K562 (cell line): Measurements from ENCODE around the gene MATN1. TPM values are rescaled to one million over a fixed set of nuclear protein-coding genes. Genes with fewer than 3 reads are reported as not detected.
A peak's percentile ranks its signal among the peaks of the same experiment; 100 is the strongest.

ENCODE experiments used
- BMI1 ChIP-seq: fragments of 150-350 bp; IDR thresholded peaks from 2 replicates; pipeline ENCODE4 v1.6.1; 2014; ENCODE audit warnings: low read length
- BRD4 ChIP-seq: fragments of 200-600 bp; sonication (generic); IDR thresholded peaks from 2 replicates; pipeline ENCODE4 v1.6.1; 2017; ENCODE audit warnings: inconsistent platforms
- CCNT2 ChIP-seq: IDR thresholded peaks from 2 replicates; pipeline ENCODE4 v1.6.1; 2011; ENCODE audit warnings: borderline replicate concordance, low read depth, mild to moderate bottlenecking, moderate library complexity, mixed read lengths, low read length; ENCODE audit not compliant: insufficient read length; ENCODE audit errors: extremely low read depth
- EP300 ChIP-seq: IDR thresholded peaks from 2 replicates; pipeline ENCODE4 v1.6.1; 2012; ENCODE audit warnings: low read length, improper control_type of control experiment
- HCFC1 ChIP-seq: IDR thresholded peaks from 2 replicates; pipeline ENCODE4 v1.6.1; 2012; ENCODE audit warnings: low read depth, low read length, improper control_type of control experiment
- HDAC1 ChIP-seq, 2 experiments: fragments of 450-650 bp; IDR thresholded peaks; 2 replicates each; pipeline ENCODE4 v1.6.1; 2016 to 2017; ENCODE audit warnings: inconsistent platforms in 1 of 2, mild to moderate bottlenecking in 1 of 2, moderate library complexity in 1 of 2
- NFE2 ChIP-seq: IDR thresholded peaks from 2 replicates; pipeline ENCODE4 v1.6.1; 2014; ENCODE audit warnings: antibody characterized with exemption, low read depth
- PRMT5 ChIP-seq: sonication (generic); formaldehyde crosslinking; IDR thresholded peaks from 2 replicates; pipeline ENCODE4 v1.5.0; 2020; ENCODE audit warnings: missing genetic modification reagents
- SMARCE1 ChIP-seq: fragments of 450-650 bp; IDR thresholded peaks from 2 replicates; pipeline ENCODE4 v1.7.1; 2016; ENCODE audit warnings: mild to moderate bottlenecking
- TCF3 ChIP-seq: sonication (generic); formaldehyde crosslinking; IDR thresholded peaks from 2 replicates; pipeline ENCODE4 v1.4.0; 2020; ENCODE audit warnings: mild to moderate bottlenecking, missing genetic modification reagents
- ZNF175 ChIP-seq: fragments of 200-800 bp; sonication (Bioruptor generic); IDR thresholded peaks from 2 replicates; pipeline ENCODE4 v1.6.1; 2016; ENCODE audit warnings: low read depth, mild to moderate bottlenecking, missing genetic modification characterization, missing compliant biosample characterization
- ZNF197 ChIP-seq: fragments of 200-800 bp; sonication (Bioruptor generic); IDR thresholded peaks from 2 replicates; pipeline ENCODE4 v1.6.1; 2016; ENCODE audit warnings: low read depth, missing genetic modification characterization, missing compliant biosample characterization
- ZNF274 ChIP-seq: IDR thresholded peaks from 2 replicates; pipeline ENCODE4 v1.6.1; 2011; ENCODE audit warnings: low read depth, mild to moderate bottlenecking, low read length, moderate library complexity, borderline replicate concordance
- polyA plus RNA-seq, 8 experiments: library from polyadenylated mRNA; depleted of rRNA in 4 of 8; stranded (reverse) in 5 of 8; unstranded in 3 of 8; fragments of >200 nt; fragmentation: Nextera tagmentation in 2 of 8; fragmentation: Illumina TruSeq in 1 of 8; extraction: Ambion mirVana in 2 of 8; extraction: Trizol in 1 of 8; gene quantifications; 2 replicates each; pipeline versions ENCODE4 v1.2.1 to v1.2.3, GENCODE V29; 2011 to 2014; ENCODE audit warnings: inconsistent platforms in 1 of 8, missing spikeins in 1 of 8
- total RNA-seq, 7 experiments: library from RNA; depleted of rRNA in 6 of 7; stranded (reverse); fragments of >200 nt in 6 of 7; fragmentation: Illumina TruSeq in 2 of 7; extraction: Trizol in 2 of 7; gene quantifications; 2 replicates each; pipeline versions ENCODE4 v1.2.1 to v1.2.3, GENCODE V29; 2011 to 2021; ENCODE audit warnings: low replicate concordance in 1 of 7
- TF ChIP-seq, protein P1 (sequence below): fragments of 250-450 bp; sonication (Bioruptor Pico); IDR thresholded peaks from 2 replicates; pipeline ENCODE4 v1.8.0; 2021; ENCODE audit warnings: mild to moderate bottlenecking, moderate library complexity
- TF ChIP-seq, protein P2 (sequence below), 3 experiments: fragments of 200-800 bp in 1 of 3; sonication (Bioruptor generic) in 1 of 3; sonication (generic) in 1 of 3; formaldehyde crosslinking in 1 of 3; IDR thresholded peaks; 2 replicates each; pipeline versions ENCODE4 v1.6.1 to v1.8.0; 2016 to 2022; ENCODE audit warnings: mild to moderate bottlenecking in 2 of 3, missing compliant biosample characterization in 2 of 3, missing genetic modification characterization in 2 of 3, missing genetic modification reagents in 1 of 3
- TF ChIP-seq, protein P3 (sequence below): fragments of 250-450 bp; sonication (Bioruptor Pico); IDR thresholded peaks from 2 replicates; pipeline ENCODE4 v1.4.0; 2020; ENCODE audit warnings: mild to moderate bottlenecking, moderate library complexity, borderline replicate concordance
- TF ChIP-seq, protein P4 (sequence below), 3 experiments: IDR thresholded peaks in 2 of 3; conservative IDR thresholded peaks in 1 of 3; 2 replicates each; pipeline ENCODE4 v1.5.1; 2011 to 2012; ENCODE audit warnings: low read length in 3 of 3, mild to moderate bottlenecking in 3 of 3, control low read depth in 2 of 3, improper control_type of control experiment in 1 of 3, inconsistent platforms in 1 of 3, low read depth in 1 of 3, mixed read lengths in 1 of 3, moderate library complexity in 1 of 3; ENCODE audit not compliant: insufficient read depth in 2 of 3
- TF ChIP-seq, protein P5 (sequence below): IDR thresholded peaks from 2 replicates; pipeline ENCODE4 v1.6.1; 2011; ENCODE audit not compliant: insufficient read length; ENCODE audit errors: extremely low read depth

The MATN1 gene
- total and polyA plus RNA-seq, 9 of the 15 experiments (the other 6 are each of a cell fraction or from before 2014, with no cell fraction given), result 0.10 to 2.3 (median 1.2) TPM

DNA sequence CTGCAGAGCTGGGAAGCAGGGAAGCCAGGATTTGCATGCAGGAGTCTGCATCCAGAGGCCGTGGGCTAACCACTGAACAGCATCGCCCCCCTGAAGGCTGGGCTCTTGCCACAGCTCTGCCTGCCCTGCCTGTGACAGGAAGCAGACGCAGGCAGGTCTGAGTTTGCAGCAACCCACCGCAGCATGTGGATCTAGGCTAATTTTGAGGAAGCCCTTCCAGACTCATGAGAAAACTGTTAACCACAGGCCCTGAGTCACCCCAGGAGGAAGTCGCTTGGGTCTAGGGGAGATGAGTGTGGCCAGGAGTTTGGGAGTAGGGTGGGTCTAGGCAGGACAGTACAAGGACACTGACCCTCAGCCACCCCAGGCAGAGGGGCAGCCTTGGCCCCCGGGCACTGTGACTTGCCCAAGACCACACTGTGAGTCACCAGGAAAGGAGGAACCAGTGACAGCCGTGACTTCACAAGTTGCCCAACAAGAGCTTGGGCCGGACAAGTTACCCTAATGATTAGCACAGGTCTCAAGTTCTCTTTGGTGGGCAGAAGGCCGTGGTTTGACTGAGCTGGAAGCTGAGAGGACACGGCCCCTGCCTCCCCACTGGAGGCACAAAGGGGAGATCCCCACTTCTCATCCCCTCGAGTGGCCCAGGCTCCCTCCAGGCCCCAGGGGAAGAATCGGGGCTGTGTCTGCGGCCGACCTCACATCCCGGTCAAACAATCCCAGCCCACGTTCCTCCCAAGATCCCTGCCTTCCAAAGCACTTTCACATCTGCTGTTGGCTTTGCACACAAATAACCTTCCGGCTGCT lies 33.4 kb upstream of the MATN1 start (continued):
- TF ChIP-seq, protein P1, sequence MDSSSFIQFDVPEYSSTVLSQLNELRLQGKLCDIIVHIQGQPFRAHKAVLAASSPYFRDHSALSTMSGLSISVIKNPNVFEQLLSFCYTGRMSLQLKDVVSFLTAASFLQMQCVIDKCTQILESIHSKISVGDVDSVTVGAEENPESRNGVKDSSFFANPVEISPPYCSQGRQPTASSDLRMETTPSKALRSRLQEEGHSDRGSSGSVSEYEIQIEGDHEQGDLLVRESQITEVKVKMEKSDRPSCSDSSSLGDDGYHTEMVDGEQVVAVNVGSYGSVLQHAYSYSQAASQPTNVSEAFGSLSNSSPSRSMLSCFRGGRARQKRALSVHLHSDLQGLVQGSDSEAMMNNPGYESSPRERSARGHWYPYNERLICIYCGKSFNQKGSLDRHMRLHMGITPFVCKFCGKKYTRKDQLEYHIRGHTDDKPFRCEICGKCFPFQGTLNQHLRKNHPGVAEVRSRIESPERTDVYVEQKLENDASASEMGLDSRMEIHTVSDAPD, result no peak
- TF ChIP-seq TCF3 (CRISPR knock-in tag) (peak; percentile 29; the same call in 1 of the 2 replicates), ZNF175 (CRISPR knock-in tag) (peak; percentile 77; the same call in 1 of the 2 replicates), HCFC1 (no peak), EP300 (peak; percentile 58), BRD4 (peak; percentile 57; the same call in 1 of the 2 replicates), NFE2 (peak; percentile 86), HDAC1 (IDR thresholded peaks at IDR 0.05) (peak in 1 of 2 experiments; percentile 57; a peak in 1 of 4 replicates), ZNF274 (no peak), ZNF197 (CRISPR knock-in tag) (peak; percentile 41; the same call in 1 of the 2 replicates), PRMT5 (CRISPR knock-in tag) (no peak), CCNT2 (no peak), BMI1 (no peak), SMARCE1 (peak; percentile 96; the same call in 1 of the 2 replicates)
- TF ChIP-seq, protein P2, sequence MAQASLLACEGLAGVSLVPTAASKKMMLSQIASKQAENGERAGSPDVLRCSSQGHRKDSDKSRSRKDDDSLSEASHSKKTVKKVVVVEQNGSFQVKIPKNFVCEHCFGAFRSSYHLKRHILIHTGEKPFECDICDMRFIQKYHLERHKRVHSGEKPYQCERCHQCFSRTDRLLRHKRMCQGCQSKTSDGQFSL (CRISPR knock-in tag; IDR thresholded peaks at IDR 0.05), result no peak
- TF ChIP-seq, protein P2 (tag; IDR thresholded peaks at IDR 0.05), result no peak
- TF ChIP-seq, protein P3, sequence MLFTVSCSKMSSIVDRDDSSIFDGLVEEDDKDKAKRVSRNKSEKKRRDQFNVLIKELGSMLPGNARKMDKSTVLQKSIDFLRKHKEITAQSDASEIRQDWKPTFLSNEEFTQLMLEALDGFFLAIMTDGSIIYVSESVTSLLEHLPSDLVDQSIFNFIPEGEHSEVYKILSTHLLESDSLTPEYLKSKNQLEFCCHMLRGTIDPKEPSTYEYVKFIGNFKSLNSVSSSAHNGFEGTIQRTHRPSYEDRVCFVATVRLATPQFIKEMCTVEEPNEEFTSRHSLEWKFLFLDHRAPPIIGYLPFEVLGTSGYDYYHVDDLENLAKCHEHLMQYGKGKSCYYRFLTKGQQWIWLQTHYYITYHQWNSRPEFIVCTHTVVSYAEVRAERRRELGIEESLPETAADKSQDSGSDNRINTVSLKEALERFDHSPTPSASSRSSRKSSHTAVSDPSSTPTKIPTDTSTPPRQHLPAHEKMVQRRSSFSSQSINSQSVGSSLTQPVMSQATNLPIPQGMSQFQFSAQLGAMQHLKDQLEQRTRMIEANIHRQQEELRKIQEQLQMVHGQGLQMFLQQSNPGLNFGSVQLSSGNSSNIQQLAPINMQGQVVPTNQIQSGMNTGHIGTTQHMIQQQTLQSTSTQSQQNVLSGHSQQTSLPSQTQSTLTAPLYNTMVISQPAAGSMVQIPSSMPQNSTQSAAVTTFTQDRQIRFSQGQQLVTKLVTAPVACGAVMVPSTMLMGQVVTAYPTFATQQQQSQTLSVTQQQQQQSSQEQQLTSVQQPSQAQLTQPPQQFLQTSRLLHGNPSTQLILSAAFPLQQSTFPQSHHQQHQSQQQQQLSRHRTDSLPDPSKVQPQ (CRISPR knock-in tag), result 0 out of 2 replicates have a peak, but pooled peaks have one; percentile 10
- TF ChIP-seq, protein P4, sequence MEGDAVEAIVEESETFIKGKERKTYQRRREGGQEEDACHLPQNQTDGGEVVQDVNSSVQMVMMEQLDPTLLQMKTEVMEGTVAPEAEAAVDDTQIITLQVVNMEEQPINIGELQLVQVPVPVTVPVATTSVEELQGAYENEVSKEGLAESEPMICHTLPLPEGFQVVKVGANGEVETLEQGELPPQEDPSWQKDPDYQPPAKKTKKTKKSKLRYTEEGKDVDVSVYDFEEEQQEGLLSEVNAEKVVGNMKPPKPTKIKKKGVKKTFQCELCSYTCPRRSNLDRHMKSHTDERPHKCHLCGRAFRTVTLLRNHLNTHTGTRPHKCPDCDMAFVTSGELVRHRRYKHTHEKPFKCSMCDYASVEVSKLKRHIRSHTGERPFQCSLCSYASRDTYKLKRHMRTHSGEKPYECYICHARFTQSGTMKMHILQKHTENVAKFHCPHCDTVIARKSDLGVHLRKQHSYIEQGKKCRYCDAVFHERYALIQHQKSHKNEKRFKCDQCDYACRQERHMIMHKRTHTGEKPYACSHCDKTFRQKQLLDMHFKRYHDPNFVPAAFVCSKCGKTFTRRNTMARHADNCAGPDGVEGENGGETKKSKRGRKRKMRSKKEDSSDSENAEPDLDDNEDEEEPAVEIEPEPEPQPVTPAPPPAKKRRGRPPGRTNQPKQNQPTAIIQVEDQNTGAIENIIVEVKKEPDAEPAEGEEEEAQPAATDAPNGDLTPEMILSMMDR (IDR thresholded peaks at IDR 0.05 in 2 of 3, conservative IDR thresholded peaks at IDR 0.05 in 1 of 3; ENCODE audit: insufficient read depth in 2 of 3, low read depth in 1 of 3, low read length in 3 of 3), result no peak
- TF ChIP-seq, protein P5, sequence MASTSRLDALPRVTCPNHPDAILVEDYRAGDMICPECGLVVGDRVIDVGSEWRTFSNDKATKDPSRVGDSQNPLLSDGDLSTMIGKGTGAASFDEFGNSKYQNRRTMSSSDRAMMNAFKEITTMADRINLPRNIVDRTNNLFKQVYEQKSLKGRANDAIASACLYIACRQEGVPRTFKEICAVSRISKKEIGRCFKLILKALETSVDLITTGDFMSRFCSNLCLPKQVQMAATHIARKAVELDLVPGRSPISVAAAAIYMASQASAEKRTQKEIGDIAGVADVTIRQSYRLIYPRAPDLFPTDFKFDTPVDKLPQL, result no peak
